22Rv1 (cell line): ENCODE results near the gene ALG1.

ENCODE experiments used
- H3K27ac ChIP-seq: fragments of 450-650 bp; 2 replicates; pipeline ENCODE4 v1.5.1; 2017
- ZFX ChIP-seq: fragments of 450-650 bp; IDR thresholded peaks from 2 replicates; pipeline ENCODE4 v1.6.1; 2017; ENCODE audit warnings: antibody characterized with exemption, borderline replicate concordance
- TF ChIP-seq, protein P1 (sequence below): fragments of 450-650 bp; IDR thresholded peaks from 2 replicates; pipeline ENCODE4 v1.5.1; 2017; ENCODE audit warnings: mild to moderate bottlenecking

ALG1 gene

DNA sequence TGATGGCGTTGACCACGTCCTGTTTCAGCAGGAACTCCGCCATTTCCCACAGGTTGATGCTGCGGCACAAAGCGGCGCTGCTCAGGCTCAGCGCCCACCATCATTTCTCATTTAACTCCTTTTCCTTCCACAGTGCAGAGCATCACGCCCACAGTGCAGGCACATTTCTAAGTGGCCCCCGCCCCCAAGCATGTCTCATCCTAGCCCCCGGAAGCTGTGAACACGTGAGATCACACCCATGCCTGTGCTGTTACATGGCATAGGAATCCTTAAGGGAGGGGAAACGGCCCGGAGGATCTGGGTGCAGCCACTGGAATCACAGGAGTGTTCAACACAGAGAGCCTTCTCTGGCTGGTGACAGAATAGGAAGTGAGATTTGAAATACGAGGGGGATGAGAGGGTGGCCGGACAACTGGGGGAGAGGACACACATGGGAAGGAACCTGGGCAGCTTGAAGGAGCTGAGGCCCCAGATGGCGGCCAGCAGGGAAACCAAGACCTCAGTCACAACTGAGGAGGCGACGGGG lies 42.6 kb upstream of the ALG1 start:
- TF ChIP-seq, protein P1, sequence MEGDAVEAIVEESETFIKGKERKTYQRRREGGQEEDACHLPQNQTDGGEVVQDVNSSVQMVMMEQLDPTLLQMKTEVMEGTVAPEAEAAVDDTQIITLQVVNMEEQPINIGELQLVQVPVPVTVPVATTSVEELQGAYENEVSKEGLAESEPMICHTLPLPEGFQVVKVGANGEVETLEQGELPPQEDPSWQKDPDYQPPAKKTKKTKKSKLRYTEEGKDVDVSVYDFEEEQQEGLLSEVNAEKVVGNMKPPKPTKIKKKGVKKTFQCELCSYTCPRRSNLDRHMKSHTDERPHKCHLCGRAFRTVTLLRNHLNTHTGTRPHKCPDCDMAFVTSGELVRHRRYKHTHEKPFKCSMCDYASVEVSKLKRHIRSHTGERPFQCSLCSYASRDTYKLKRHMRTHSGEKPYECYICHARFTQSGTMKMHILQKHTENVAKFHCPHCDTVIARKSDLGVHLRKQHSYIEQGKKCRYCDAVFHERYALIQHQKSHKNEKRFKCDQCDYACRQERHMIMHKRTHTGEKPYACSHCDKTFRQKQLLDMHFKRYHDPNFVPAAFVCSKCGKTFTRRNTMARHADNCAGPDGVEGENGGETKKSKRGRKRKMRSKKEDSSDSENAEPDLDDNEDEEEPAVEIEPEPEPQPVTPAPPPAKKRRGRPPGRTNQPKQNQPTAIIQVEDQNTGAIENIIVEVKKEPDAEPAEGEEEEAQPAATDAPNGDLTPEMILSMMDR, result no peak
- TF ChIP-seq ZFX, result no peak
- no peak overlapping the region for H3K27ac ChIP-seq

DNA sequence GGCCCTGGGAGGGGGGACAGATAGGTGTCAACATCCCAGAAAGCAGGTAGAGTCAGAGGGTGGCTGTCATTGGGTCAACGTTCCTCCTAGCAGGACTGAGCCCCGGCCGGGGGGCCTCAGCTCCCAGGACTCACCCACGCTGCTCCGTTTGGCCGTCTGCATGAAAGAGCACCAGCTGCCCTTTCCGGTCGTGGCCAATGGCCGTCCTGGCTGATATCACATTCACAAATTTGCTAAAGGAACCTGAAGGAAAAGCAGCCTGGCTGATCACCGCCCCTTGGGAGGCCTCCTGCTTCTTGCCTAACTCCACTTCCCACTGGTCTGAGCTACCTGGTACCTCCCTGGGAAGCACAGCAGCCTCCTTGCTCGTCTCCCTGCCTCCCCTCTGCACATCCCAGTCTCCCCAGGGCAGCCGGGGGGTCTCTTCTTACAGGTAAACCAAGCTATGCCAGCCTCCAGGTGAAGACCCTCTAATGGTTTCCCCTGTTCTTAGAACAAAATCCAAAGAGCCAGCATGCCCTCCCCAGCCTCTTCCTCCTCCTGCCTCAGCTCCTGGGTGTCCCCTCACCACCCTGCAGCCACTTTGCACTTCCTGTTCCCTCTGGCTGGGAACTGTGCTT lies 41.3 kb upstream of the ALG1 start:
- no peak overlapping the region for H3K27ac ChIP-seq
- no peak for TF ChIP-seq ZFX
- TF ChIP-seq, protein P1, result no peak

DNA sequence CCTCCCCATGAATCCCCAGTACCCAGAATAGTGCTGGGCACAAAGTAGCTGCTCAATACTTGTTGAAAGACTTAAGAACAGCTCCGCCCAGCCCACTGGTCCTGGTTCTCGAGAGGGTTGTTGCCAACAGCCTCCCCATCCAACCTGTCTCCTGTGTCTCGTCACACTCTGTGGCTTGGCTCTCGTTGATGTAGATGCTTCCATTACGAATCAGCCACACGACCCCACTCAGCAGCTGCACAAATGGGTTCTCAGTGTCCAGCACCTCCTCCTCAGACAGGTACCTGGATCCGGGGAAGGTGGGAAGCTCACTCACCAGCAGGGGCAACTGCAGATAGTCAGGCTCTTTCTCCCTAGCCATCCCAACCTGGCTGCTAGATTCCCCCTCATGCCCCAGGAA lies 40.0 kb upstream of the ALG1 start:
- TF ChIP-seq, protein P1, result no peak
- TF ChIP-seq ZFX, result no peak
- no peak overlapping the region for H3K27ac ChIP-seq

DNA sequence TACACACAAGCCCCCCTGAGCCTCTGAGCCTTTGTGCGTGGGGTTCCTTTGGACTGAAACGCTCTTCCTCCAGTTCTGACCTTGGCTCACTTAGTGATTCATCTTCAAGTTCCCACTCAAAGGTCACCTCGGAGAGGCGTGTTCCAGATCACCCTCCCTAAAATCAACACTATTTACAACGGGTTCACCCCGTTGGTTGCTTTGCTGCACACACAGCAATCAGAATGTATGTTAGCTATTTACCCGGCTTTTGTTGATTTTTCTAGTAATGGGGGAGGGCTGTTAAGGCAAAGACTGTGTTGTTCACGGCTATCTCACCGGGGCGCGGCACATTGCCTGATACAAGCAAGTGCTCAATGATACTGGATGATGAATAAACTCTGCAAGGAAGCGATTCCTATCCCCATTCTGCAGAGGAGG lies 38.9 kb upstream of the ALG1 start:
- no peak for TF ChIP-seq ZFX
- peak overlapping the region; percentile 67 for H3K27ac ChIP-seq

DNA sequence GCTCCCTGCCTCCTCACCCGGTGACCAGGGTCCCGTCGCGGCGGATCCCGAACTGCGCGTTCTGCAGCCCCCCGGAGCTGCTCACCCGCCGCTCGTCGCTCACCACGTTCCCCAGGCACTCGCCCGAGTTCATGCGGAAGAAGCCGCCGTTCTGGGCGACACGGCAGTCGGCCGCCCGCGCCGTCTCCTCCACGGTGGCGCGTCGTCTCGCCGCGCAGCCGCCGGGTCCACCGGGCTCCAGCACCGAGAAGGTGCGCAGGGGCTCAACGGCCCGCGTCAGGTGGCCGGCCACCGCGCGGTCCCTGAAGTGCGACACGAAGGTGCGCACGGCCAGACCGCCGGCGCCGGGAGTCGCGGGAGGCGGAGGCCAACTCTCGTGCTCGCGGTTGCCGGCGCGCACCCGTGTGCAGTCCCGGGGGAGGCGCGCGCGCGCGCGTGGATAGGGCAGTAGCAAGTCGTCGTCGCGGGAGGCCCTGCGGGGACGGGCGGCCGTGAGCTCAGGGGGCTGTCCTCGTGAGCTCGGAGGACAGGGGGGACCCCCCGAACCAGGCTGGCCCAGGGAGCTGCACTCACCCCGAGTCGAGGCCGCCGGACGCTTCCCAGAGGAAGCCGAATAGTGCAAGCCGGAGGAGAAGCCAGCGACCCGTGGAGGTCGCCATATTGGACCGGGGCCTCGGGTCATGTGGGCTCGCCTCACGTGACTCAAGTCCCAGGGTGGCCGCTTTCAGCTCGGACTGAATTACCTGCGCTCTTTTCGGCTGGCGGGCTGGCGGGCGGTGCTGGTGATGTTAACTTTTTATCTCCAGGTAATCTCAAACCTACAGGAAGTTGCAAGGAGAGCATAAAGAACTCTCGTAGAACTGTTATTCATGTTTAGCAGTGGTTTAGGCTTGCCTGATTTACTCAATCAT lies 38.1 kb upstream of the ALG1 start, which contains the start of gene NAGPA:
NAGPA (minus strand) TSS at position 680 of the 911 bp plus-strand sequence; CDS start at position 659, 21 bp downstream.
- H3K27ac ChIP-seq, result peak within 1 kb of the TSS; percentile 67

DNA sequence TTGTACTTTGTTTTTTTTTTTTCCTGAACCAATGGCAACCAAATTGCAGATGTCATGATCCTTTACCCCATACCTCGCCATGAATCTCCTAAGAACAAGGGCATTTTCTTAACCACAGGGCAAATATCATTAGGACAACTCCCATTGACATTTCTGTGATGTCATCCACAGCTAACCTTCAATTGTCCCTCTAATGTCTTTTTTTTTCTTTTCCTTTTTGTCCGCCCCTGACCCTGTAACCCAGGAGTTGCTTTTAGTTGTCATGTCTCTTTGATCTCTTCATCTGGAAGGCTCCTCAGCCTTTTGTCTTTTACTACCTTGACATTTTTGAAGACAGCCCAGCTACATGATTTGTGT lies 37.5 kb upstream of the ALG1 start:
- TF ChIP-seq, protein P1, result no peak
- no peak for TF ChIP-seq ZFX
- peak overlapping the region; percentile 67; the same call in 1 of the 2 replicates for H3K27ac ChIP-seq

More for the DNA sequence above, 38.1 kb upstream of the ALG1 start, which contains the start of gene NAGPA:
- TF ChIP-seq ZFX, result no peak
- TF ChIP-seq, protein P1, result no peak

DNA sequence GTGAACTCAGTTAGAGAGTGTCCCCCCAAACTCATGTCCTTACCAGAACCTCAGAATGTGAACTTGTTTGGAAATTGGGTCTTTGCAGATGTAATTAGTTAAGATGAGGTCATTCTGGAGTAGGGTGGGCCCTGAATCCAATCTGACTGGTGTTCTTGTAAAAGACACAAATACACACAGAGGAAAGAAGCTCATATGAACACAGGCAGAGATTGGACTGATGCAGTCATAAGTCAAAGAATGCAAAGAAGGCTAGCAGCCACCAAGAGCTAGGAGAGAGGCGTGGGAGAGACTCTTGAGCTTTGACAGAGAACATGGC lies 35.8 kb upstream of the ALG1 start:
- TF ChIP-seq, protein P1, result no peak
- TF ChIP-seq ZFX, result no peak
- no peak overlapping the region for H3K27ac ChIP-seq
